Uterus (tissue), 2 donors: Measurements from ENCODE around the gene ID1.

Experiments used
- POLR2A ChIP-seq, 2 donors: fragments of 450-650 bp; IDR thresholded peaks; one replicate each; pipeline ENCODE4 v1.6.1; 2016; ENCODE audit warnings: antibody characterized with exemption in 2 of 2, mild to moderate bottlenecking in 1 of 2, moderate library complexity in 1 of 2
- TF ChIP-seq, protein P1 (sequence below), 4 experiments: fragments of 200-600 bp in 2 of 4; fragments of 450-650 bp in 2 of 4; sonication (generic) in 2 of 4; IDR thresholded peaks; one replicate each; pipeline ENCODE4 v1.5.1; 2016 to 2019; ENCODE audit warnings: antibody characterized with exemption in 4 of 4, mild to moderate bottlenecking in 2 of 4, moderate library complexity in 1 of 4

DNA sequence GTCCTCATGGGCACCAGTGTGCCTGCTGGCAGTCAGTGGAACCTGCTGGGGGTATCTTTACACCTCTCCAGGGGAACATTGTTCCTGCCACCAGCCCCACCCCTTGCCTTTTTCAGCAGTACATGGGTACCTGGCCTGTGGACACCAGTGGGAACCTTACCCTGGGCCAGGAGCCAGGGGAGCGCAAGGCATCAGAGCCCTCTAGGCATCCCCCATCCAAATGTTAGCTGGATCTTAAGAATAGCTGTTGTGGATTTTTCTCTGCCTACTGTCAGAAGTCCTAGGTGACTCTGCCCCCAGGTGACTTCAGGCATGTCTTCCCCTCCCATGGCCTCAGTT lies 38.8 kb upstream of the ID1 start:
- TF ChIP-seq, protein P1, sequence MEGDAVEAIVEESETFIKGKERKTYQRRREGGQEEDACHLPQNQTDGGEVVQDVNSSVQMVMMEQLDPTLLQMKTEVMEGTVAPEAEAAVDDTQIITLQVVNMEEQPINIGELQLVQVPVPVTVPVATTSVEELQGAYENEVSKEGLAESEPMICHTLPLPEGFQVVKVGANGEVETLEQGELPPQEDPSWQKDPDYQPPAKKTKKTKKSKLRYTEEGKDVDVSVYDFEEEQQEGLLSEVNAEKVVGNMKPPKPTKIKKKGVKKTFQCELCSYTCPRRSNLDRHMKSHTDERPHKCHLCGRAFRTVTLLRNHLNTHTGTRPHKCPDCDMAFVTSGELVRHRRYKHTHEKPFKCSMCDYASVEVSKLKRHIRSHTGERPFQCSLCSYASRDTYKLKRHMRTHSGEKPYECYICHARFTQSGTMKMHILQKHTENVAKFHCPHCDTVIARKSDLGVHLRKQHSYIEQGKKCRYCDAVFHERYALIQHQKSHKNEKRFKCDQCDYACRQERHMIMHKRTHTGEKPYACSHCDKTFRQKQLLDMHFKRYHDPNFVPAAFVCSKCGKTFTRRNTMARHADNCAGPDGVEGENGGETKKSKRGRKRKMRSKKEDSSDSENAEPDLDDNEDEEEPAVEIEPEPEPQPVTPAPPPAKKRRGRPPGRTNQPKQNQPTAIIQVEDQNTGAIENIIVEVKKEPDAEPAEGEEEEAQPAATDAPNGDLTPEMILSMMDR (IDR thresholded peaks at IDR 0.05), result no peak
- TF ChIP-seq POLR2A (IDR thresholded peaks at IDR 0.05), result no peak
